Measurements from ENCODE around the gene PDZD4.

PDZD4 gene

DNA sequence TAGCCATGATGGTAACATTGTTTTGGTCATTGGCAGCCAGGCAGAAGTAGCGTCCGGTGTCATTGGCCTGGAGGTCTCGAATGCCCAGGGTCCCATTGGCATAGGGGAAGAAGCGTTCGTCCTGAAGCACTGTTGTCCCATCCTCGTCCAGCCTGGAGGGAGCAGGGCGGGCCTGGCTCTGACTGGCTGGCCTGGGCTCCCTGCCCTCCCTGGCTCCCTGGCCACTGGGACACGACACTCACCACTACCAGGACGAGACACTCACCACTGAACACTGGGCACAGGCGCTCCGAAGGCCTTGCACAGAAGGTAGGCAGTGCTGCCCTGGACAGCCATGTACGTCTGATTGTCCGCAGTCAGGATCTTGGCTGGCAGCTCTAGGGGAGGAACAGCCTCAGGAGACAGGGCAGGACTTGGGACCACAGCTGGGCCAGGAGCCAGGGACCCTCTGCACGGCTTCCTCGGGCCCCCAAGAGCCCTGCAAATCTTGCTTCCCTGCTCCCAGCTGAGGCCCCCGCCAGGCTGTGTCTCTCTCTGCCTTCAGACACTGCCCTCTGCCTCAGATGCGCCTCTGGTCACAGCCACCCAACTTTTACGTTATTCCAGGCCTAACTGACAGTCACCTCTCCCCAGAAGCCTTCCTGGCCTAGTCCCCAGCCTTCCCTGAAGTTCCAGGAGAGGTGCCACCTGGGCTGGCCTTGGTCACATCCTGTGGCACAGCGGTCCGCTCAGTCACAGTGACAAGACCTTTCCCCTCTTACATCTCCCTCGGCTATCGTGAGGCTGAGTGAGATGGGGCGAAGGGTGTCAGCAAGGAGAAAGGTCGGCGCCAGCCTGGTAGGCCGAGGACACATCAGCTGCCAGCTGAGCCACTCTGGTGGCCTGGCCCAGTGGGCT lies 38.5 kb upstream of the PDZD4 start:
- no peak for DNase-seq (ENCODE audit: low read depth in 1 of 2, low spot score in 1 of 2)

DNA sequence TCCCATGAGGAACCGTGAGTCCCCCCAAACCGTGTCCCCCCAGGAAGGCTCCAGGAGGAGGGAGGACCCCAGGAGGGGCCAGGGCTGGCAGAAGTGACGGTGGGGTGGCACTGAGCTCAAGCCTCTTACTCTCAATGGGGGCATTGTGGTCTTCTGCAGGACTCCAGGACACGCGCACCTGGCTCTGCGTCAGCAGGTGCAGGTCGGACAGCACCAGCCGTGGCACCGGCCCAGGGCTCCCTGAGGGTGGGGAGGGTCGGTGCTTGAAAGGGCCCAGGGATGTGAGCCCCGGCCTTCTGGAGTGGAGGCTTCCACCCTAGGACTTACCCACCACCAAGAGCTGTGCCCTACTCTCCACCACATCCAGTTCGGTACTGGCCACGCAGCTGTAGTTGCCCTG lies 37.3 kb upstream of the PDZD4 start:
- no peak for DNase-seq (ENCODE audit: low read depth in 1 of 2, low spot score in 1 of 2)

DNA sequence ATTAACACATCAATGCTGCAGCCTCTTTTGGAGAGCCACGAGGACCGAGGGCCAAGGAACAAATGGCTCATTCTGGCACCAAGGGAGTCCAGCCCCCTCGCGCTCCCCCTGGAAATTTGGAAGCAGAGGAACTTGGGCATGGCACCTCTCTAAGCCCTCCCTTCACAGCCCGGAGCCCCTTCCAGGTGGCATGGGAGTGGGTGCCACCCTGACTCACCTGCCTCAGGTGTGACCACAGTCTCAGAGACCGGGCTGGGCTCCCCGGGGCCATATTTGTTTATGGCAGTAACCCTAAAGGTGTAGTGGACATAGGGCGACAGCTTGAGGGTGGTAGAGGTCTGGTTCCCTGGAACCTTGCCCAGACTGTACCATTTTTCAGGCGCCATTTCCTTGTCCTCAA lies 36.8 kb upstream of the PDZD4 start:
- DNase-seq (ENCODE audit: low read depth in 1 of 2, low spot score in 1 of 2), result no peak

DNA sequence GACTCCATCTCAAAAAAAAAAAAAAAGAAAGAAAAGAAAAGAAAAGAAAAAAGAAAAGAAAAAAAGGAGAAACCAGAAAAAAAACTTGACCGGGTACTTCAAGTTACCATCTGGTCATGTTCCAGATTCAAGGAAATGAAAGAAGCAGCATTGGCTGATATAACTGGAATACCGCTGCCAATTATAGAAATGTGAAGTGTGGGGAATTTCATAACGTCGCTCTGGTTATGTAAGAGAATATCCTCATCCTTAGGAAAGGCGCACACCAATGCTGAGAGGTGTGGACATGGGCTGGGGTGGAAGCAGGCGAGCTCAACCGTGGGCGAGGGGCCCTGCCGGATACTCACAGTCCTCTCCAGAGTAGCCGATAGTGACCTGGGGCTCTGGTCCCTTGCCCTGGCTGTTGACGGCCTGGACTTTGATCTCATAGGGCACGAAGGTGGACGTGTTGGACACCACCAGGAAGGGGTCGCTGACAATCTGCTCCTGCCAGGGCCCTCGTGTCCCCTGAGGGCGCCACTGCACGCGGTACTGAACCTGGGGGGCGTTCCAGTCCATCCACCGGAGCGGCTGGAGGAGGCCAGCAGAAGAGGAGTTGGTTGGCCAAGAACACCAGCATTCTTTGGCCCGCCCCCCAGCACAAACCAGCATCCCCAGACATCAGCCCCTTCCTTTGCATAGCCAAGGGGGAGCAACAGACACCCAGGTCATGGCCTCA lies 36.1 kb upstream of the PDZD4 start:
- no peak for DNase-seq (ENCODE audit: low read depth in 1 of 2, low spot score in 1 of 2)

DNA sequence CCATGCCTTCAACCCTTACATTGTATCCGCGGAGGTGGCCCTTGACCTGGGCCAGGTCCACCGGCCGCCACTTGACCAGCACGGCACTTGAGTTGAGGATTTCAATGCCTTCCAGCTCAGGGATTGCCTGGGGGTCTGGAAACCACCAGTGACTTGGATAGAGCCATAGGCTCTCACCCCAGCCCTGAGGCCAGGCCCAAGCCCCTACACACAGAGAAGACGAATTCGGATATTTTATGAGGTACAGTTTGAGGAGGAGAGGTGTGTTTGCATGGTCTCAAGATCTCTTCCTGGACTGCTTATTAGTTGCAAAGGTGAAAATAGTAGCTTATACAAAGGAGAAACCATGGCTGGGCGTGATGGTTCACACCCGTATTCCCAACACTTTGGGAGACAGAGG lies 35.3 kb upstream of the PDZD4 start:
- DNase-seq (ENCODE audit: low read depth in 1 of 2, low spot score in 1 of 2), result no peak

DNA sequence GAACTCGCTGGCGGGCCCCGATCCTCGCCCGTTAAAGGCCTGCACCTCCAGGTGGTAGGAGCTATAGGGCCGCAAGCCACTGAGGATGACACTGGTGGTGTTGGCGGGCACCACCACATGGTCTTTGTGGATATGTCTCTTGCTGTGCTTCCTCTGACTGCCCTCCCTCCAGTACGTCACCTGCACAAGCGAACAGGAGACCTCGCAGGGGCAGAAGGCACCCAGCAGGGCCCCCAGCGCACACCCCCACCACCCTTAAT lies 34.9 kb upstream of the PDZD4 start:
- no peak for DNase-seq (ENCODE audit: low read depth in 1 of 2, low spot score in 1 of 2)

DNA sequence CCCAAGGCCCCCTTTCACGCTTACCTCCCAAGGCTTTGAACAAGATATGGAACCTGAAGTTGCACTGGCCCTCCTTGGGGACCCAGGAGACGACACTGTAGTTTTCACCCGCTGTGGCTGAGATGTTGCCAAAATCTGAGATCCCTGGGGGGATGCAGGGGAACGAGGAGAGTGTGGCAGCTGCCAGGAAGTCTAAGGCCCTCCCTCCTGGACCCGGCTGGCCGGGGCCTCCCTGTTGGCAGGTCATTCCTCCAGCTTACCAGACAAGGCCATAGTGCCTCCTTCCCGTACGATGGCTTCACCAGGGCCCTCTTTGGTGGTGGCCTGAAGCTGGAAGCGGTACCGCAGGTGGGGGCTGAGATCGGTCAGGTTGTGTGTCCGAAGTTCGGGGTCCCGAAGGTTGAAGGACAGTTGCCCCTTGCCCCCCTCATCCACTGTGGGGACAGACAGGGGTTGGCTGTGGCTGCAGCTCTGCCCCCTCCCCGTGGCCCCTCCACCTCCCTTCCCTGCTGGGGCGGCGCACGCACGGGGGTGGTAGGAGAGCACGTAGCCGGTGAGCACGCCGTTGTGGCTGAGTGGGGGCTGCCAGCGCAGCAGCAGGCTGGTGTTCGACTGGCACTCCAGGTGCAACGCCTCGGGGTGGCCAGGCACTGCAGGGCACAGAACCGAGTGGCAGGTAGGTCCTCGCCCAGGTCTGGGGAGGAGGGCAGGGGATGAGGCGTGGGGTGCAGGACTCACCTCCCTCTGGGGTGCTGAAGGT lies 34.4 kb upstream of the PDZD4 start:
- no peak for DNase-seq (ENCODE audit: low read depth in 1 of 2, low spot score in 1 of 2)

DNA sequence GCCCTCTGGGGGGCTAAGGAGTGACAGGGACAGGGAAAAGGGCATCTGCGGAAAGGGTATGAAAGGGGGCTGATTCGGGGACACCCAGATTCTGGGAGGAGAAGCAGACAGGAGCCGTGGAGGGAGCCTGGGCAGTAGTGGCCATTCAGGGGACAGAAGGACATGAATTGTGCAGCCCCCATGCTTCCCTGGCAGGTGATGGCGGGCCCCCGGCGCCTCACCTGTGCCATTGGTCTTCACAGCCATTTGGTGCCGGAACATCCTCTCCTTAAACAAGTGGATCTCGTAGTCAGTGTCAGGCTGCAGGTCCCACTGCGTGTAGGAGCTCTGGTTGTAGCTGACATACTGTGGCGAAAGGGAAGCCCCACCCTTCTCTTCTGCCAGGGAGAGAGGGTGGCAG lies 33.8 kb upstream of the PDZD4 start:
- no peak for DNase-seq (ENCODE audit: low read depth in 1 of 2, low spot score in 1 of 2)

DNA sequence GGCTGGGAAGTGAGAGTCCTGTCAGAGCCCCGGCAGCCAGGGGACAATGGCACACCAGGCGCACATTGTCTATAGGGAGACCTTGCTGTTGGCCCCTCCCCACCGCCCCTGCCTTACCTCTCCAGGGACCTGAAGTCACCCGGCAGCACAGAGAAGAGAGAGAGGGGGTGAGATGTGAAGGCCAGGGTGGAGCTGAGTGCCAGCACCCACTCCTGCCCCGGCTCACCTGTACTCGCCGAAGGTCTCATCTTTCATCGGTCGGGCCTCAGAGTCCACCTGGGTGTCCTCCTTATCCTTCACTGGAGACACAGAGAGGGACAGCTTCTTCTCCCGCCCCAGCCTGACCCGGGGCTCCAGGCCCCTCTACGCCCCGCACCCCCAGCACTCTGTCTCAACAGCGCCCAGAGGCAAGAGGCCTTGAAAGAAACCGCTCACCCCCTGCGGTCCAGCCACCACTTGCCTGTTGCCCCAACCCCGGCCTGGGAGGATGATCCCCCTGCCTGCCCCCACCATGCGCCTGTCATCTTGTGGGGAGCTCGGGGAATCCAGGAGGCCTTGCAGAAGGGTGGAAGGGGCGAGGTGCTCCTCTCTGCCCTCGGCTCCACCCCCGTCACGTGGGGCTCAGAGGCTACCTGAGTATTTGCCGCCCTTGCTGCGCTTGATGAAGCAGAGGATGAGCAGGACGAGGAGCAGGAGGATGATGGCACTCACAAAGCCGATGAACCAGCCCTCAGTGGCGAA lies 33.1 kb upstream of the PDZD4 start:
- no peak for DNase-seq (ENCODE audit: low read depth in 1 of 2, low spot score in 1 of 2)

DNA sequence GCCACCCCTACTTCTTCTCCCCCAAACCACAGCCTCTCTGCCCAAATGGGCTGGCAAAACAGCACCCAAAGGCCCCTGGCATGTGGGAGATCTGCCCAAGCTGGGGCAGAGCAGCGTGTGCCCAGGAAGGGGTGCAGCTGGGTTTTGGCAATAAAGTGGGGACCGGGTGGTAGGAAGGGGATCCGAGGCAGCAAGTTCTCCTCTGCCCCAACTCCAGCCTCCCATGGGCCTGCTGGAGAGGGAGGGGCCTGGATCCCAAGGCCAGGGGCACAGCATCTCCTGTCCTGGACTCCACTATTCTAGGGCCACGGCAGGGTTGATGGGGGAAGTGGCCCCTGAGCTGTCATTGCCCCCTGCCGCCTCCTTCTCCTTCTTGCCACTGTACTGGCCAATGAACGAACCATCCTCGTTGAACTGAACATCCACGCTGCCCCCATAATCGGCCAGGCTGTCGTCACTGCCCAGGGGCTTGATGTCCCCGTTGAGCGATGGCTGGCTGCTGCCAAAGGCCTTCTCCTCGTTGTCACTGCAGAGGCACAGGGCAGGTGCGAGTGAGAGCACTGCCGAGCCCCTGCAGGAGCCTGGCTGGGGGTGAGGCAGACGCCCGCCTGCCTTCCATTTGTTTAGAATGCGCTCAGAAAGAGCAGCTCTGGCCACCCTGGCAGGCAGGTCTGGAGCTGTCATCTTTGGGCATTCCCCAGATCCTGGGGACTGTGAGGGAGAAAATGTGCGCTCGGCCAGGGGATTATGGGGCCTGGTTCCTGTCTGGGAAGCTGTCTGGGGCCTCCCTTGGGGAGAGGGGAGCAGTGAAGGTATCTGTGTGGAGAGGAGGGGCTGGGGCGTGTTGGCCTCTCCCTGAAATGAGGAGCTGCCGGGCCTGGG lies 32.3 kb upstream of the PDZD4 start:
- DNase-seq (ENCODE audit: low read depth in 1 of 2, low spot score in 1 of 2), result no peak

DNA sequence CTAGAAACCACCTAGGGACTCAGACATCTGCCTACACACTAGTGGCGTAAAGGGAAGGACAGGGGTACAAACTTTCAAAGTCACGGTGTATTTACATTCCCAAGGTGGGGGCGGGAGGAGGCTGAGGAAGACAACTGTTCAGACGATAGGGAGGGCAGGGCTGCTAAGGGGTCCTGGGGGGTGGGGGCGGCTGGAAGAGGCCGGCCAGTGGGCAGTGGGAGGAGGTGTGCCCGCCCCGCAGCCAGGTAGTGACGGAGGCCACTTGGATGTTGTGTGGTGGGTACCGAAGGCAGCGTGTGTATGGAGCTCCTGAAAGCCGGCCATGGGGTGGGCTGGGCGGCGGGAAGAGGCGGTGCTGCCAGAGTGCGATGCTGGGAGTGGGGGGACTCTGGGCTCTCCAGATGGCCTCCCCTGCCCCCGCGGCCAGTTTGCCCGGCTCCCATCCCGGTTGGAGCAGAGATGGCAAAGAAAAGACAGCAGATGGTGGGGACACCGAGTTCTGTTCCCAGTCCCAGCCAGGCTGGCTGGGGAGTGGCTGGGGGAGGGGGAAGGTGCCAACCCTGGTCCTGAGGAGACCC lies 31.5 kb upstream of the PDZD4 start:
- no peak for DNase-seq (ENCODE audit: low read depth in 1 of 2, low spot score in 1 of 2)

DNA sequence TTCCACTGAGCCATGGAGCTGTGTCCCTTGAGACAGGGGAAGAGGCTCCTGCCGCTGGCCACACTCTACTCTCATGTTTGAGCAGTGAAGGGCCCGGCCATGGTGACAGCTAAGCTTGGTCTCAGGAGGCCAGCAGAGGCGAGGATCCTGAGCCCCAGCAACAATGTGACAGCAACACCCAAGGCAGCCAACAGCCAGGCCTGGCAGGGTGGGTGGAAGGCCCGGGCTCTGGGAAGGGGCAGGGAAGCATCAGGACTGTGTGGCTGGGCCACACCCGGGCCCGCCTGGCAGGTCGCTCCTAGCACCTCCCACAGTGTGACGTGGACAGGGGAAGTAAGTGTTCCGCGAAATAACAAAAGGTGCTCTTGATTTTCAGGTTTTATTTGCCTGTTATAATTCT lies 30.8 kb upstream of the PDZD4 start:
- DNase-seq (ENCODE audit: low read depth in 1 of 2, low spot score in 1 of 2), result no peak

DNA sequence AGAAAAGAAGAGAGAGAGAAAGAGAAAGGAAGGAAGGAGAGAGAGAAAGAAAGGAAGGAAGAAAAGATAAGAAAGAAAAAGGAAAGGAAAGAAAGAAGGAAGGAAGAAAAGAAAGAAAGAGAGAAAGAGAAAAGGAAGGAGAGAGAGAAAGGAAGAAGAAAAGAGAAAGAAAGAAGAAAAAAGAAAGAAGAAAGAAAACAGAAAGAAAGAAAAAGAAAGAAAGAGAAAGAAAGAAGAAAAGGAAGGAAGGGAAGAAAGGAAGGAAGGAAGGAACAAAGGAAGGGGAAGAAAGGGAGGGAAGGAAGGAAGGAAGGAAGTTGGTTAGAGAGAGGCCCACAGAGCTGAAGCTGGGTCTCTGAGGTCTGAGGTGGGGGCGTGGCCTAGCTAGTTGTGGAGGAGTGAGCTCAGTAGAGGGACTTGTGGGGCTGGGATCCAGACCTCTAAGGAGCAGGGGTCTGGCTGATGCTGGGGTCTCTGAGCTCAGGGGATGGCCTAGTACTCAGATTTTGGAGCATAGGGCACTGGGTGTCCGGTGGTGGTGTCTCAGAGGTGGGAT lies 27.1 kb upstream of the PDZD4 start:
- no peak for DNase-seq (ENCODE audit: low read depth in 1 of 2, low spot score in 1 of 2)

DNA sequence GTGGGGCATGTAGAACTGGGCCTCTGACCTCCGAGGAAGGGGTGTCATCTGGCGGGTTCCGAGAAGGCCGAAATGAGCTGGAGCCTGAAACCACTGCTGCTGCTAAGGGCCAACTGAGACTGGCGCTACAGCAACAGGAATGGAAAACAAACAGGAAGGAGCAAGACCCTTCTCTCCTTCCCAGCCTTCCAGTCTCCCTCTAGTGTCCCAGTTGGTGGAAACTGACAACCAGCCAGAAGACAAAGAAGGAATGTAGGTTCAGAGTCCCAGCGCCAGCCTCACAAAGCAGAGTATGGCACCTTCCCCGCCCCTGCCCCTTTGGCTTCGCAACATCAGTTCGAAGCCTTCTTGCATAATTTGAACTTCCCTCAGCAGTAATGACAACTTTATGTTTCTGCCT lies 24.4 kb upstream of the PDZD4 start:
- DNase-seq (ENCODE audit: low read depth in 1 of 2, low spot score in 1 of 2), result no peak

DNA sequence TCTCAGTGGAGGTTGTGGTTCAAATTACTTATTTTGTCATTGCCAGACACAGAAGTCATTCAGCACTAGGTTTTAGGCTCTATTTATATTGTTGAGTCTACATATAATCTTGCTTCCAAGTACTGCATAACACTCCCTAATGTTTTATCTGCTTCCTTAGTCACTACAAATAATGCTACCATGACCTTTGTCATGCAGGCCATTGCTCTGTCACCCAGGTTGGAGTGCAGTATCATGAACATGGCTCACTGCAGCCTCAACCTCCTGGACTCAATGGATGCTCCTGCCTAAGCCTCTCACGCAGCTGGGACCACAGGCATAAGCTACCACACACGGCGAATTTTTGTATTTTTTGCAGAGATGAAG lies 23.5 kb upstream of the PDZD4 start:
- DNase-seq (ENCODE audit: low read depth in 1 of 2, low spot score in 1 of 2), result no peak

DNA sequence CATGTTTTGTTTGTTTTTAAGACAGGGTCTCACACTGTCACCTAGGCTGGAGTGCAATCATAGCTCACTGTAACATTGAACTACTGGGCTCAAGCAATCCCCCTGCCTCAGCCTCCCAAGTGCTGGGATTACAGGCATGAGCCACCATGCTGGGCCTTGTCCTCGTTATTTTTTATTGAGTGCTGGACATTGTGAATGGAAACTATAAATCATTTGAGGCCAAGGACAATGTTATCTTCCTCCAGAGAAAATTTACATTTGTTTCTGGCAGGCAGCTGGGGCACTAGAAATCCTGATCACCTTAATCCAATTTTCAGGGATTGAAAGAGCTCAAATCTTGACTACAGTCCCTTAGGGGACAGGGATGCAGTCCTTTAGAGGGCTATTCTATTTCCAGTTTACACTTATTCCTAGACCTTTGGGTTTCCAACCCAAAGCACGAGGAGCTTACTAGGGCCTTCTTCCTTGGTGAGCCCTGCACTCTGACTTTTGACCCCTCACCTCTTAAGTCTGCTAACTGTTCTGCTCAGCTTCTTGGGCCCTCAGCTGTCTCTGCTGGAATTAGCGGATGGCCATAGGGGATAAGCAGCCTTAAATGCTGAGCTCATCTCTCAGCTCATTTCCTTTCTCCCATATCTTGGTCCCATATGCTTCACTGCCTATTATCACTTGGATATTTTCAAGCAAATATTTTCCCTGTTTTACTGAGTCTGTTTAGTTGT lies 23.0 kb upstream of the PDZD4 start:
- no peak for DNase-seq (ENCODE audit: low read depth in 1 of 2, low spot score in 1 of 2)

DNA sequence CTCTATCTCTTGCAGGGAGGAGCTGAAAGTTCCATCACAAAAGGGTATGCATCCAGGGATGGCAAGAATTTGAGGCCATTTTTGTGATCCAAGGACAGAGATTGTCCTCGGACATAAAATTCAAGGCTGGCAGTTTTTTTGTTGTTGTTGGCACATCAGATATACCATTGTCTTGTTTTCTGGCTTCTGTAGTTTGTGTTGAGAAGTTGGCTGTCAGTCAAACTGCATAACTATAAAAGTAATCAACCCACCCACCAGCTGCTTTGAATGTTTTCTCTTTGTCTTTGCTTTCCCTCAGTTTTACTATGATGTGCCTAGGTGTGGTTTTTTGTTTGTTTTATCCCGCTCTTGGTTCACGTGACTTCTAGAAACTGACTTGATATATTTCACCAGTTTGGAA lies 21.6 kb upstream of the PDZD4 start:
- no peak for DNase-seq (ENCODE audit: low read depth in 1 of 2, low spot score in 1 of 2)

DNA sequence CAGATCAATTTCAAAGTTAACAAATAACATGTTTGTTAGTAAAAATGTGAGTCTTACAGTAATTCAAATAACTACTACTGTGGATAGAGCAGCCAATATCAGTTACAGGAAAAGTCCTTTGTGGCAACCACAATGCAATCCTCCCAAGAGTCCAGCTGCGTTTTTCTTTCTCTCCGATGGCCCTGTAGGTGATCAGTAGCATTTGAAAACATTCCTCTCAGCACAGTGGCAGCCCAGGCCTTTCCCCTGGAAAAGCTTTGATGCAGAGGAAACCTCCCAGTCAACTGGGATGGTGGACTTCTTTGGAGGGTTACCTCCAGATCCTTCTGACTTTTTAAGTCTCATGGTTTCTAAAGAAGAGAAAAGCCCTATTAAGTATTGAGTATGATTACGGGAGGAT lies 18.0 kb upstream of the PDZD4 start:
- no peak for DNase-seq (ENCODE audit: low read depth in 1 of 2, low spot score in 1 of 2)

DNA sequence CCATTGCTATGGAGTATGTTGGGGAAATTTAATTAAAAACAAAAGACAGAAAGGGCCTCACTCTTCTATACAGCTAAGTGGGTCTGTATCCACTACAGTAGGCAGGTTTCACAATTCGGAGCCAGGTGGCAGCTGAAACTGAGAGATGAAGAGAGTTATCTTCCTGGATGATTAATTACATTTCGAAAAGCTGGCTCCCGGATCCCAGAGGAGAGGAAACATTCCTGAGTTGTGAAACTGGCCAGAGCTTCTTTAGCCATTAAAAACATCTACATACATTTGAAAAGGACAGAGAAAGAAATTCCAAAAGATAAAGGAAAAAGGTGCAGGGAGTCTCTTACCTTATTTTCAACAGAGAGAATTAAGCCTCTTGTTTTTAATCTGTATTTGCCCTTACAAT lies 15.5 kb upstream of the PDZD4 start:
- DNase-seq (ENCODE audit: low read depth in 1 of 2, low spot score in 1 of 2), result no peak
